Measurements from ENCODE around the gene CMTR1. TPM values are rescaled to one million over a fixed set of nuclear protein-coding genes. Genes with fewer than 3 reads are reported as not detected.

The CMTR1 gene
- polyA plus RNA-seq, 1 of the 3 experiments (the other 2 are of a cell fraction), result 19.8 TPM

- no peaks in the 10 kb centered on the region for H3K9me3 ChIP-seq
- H3K79me2 ChIP-seq (ENCODE audit: insufficient read depth), result peaks cover 8% of the 10 kb centered on the region; the same call in 1 of the 2 replicates
- POLR2A ChIA-PET, result interaction anchor here (1.0 kb wide), 1 partner anchor 66 kb away, joined by 4 read pairs; no protein-coding TSS in a partner anchor
- no peaks in the 10 kb centered on the region for H3K9me2 ChIP-seq
- H3K4me1 ChIP-seq (ENCODE audit: control insufficient read depth in 1 of 2, insufficient read depth in 2 of 2, low read depth in 1 of 2, low read length in 1 of 2), result peaks cover 5 to 44% of the 10 kb centered on the region in 2 experiments; a peak in 3 of 4 replicates
- peak within 1 kb of the TSS; percentile 87 for H3K4me2 ChIP-seq
- CTCF ChIA-PET, result interaction anchor here (0.8 kb wide), 1 partner anchor 66 kb away, joined by 3 read pairs; no protein-coding TSS in a partner anchor
- H3K9ac ChIP-seq, result peak within 1 kb of the TSS; percentile 83
- no peaks in the 10 kb centered on the region for H4K20me1 ChIP-seq (ENCODE audit: insufficient read depth)
- H2AFZ ChIP-seq (ENCODE audit: low read depth), result peak within 1 kb of the TSS; percentile 93
- H3K36me3 ChIP-seq (replicated peaks in 1 of 2; ENCODE audit: control insufficient read depth in 1 of 2, insufficient read depth in 2 of 2, low read length in 1 of 2), result no peaks in the 10 kb centered on the region
- no peaks in the 10 kb centered on the region for H3K27me3 ChIP-seq (ENCODE audit: insufficient read depth)
- TF ChIP-seq NRF1 (IDR thresholded peaks at IDR 0.05; ENCODE audit: low read depth, low read length) (peak; percentile 88), RAD21 (IDR thresholded peaks at IDR 0.05; ENCODE audit: low read length) (no peak), TCF12 (IDR thresholded peaks at IDR 0.05) (no peak), NFIC (IDR thresholded peaks at IDR 0.05; ENCODE audit: borderline replicate concordance) (no peak), MXI1 (IDR thresholded peaks at IDR 0.05; ENCODE audit: low read depth, low read length) (peak; percentile 57; the same call in 1 of the 2 replicates), IRF3 (IDR thresholded peaks at IDR 0.05; ENCODE audit: low read depth, low read length) (peak; percentile 22; the same call in 1 of the 2 replicates), EZH2phosphoT487 (IDR thresholded peaks at IDR 0.05; ENCODE audit: borderline replicate concordance, low read depth) (no peak), CHD2 (IDR thresholded peaks at IDR 0.05; ENCODE audit: low read length, partially characterized antibody) (peak; percentile 86), TAF1 (IDR thresholded peaks at IDR 0.05; ENCODE audit: borderline replicate concordance, low read depth, low read length) (peak; percentile 50), EP300 (IDR thresholded peaks at IDR 0.05; ENCODE audit: borderline replicate concordance in 1 of 2, low read depth in 1 of 2, low read length in 1 of 2) (no peak), YY1 (IDR thresholded peaks at IDR 0.05; ENCODE audit: low read depth) (peak; percentile 99), RFX5 (IDR thresholded peaks at IDR 0.05; ENCODE audit: low read length) (no peak), TEAD4 (IDR thresholded peaks at IDR 0.05; ENCODE audit: borderline replicate concordance, insufficient read depth) (no peak)
- TF ChIP-seq, protein P1, sequence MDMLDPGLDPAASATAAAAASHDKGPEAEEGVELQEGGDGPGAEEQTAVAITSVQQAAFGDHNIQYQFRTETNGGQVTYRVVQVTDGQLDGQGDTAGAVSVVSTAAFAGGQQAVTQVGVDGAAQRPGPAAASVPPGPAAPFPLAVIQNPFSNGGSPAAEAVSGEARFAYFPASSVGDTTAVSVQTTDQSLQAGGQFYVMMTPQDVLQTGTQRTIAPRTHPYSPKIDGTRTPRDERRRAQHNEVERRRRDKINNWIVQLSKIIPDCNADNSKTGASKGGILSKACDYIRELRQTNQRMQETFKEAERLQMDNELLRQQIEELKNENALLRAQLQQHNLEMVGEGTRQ (IDR thresholded peaks at IDR 0.05; ENCODE audit: borderline replicate concordance, low read depth, low read length), result no peak
- TF ChIP-seq, protein P2, sequence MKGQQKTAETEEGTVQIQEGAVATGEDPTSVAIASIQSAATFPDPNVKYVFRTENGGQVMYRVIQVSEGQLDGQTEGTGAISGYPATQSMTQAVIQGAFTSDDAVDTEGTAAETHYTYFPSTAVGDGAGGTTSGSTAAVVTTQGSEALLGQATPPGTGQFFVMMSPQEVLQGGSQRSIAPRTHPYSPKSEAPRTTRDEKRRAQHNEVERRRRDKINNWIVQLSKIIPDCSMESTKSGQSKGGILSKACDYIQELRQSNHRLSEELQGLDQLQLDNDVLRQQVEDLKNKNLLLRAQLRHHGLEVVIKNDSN (IDR thresholded peaks at IDR 0.05; ENCODE audit: borderline replicate concordance, low read depth), result peak; percentile 62; the same call in 1 of the 2 replicates
- TF ChIP-seq, protein P3, sequence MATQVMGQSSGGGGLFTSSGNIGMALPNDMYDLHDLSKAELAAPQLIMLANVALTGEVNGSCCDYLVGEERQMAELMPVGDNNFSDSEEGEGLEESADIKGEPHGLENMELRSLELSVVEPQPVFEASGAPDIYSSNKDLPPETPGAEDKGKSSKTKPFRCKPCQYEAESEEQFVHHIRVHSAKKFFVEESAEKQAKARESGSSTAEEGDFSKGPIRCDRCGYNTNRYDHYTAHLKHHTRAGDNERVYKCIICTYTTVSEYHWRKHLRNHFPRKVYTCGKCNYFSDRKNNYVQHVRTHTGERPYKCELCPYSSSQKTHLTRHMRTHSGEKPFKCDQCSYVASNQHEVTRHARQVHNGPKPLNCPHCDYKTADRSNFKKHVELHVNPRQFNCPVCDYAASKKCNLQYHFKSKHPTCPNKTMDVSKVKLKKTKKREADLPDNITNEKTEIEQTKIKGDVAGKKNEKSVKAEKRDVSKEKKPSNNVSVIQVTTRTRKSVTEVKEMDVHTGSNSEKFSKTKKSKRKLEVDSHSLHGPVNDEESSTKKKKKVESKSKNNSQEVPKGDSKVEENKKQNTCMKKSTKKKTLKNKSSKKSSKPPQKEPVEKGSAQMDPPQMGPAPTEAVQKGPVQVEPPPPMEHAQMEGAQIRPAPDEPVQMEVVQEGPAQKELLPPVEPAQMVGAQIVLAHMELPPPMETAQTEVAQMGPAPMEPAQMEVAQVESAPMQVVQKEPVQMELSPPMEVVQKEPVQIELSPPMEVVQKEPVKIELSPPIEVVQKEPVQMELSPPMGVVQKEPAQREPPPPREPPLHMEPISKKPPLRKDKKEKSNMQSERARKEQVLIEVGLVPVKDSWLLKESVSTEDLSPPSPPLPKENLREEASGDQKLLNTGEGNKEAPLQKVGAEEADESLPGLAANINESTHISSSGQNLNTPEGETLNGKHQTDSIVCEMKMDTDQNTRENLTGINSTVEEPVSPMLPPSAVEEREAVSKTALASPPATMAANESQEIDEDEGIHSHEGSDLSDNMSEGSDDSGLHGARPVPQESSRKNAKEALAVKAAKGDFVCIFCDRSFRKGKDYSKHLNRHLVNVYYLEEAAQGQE (IDR thresholded peaks at IDR 0.05; ENCODE audit: low read depth, low read length), result 0 out of 2 replicates have a peak, but pooled peaks have one; percentile 12
- TF ChIP-seq, protein P4, sequence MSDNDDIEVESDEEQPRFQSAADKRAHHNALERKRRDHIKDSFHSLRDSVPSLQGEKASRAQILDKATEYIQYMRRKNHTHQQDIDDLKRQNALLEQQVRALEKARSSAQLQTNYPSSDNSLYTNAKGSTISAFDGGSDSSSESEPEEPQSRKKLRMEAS (IDR thresholded peaks at IDR 0.05; ENCODE audit: low read depth), result peak; percentile 88
- peak within 1 kb of the TSS; percentile 76 to 80 for H3K4me3 ChIP-seq (ENCODE audit: low read depth in 2 of 2, low read length in 1 of 2)
- no peaks in the 10 kb centered on the region for H3F3A ChIP-seq (replicated peaks; ENCODE audit: insufficient read depth)
- 4% methylated on average over 38 of the region's 38 CpGs for WGBS (ENCODE audit: low lambda C conversion rate)
- DNase-seq, result peak; percentile 93
- H3K27ac ChIP-seq (ENCODE audit: low read depth in 2 of 2, low read length in 1 of 2), result peak within 1 kb of the TSS; percentile 28 to 82
Measured at GRCh38 chr6:37499433-37500293, 66.6 kb downstream of the CMTR1 start, which contains the start of gene CCDC167. CCDC167 (minus strand) TSS chr6:37499893; CDS start chr6:37499863, 30 bp downstream.

All from SK-N-SH (cell line).